ENCODE results near the gene DYRK3.
"Not testable (repeated sequence)": the region's sequence is repeated elsewhere in the genome, so short reads cannot be mapped to it uniquely, and the experiment has no call there.

The DYRK3 gene

DNA sequence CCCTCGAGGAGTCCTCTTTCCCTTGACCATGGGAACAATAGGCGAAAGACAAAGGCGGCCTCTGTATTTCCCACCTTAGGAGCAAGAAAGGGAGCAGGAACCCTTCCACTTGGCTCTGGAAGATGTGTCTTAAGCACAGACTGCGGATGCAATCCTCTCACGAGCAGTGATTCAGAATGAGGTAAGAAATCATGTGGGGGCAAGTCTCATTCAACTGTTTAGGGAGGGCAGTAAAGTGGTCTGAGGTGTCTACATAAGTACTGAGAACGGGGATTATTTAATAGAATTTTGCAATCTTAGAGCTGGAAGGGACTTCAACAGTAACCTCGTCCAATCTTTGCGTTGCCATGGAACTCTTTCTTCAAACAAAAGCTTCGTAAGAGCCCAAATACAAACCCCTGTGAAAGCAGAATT lies 1.6 kb upstream of the DYRK3 start:
- peak; percentile 74 for DNase-seq

- DNase-seq: peak; percentile 99
Measured at GRCh38 chr1:206634365-206635079, 814 bp upstream of the DYRK3 start.

DNA sequence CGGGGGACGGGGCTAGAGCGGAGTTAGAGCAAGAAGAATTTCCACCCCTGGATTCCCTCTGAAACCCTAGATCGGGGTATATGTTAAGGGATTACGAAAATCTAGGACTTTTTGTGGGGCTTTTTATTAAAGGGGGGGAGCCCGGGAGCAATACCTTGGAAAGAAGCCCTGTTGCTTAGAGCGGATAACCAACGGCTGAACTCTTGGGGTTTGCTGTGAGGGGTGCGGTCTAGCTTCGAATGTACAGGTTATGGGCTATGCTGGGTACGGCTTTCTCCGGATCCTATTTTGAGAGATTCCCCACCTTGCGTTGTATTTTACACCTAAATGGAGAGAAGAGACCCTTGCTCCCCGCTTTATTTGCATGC lies 626 bp downstream of the DYRK3 start:
- no peak for DNase-seq

DNA sequence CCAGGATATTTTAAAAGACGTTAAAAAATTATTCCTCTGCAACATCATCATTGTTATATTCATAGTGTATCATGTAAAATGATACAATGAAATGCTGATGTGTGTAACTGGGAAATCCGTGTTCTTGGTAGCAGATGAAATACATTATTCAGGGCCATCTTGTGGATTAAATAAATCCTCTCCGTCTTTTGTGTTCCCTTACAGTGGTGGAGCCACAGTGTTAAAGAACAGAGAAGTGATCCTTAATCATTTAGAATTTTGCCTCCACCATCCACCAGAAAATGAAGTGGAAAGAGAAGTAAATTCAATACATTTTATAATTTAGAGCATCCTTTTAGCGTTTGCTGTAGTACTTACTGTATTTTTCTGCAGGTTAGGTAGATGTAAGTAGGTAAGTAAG lies 1.3 kb downstream of the DYRK3 start:
- no peak for DNase-seq

- DNase-seq: no peak
Measured at GRCh38 chr1:206637605-206638004, 2.3 kb downstream of the DYRK3 start.

- not testable (repeated sequence) for DNase-seq
Measured at GRCh38 chr1:206642074-206642473, 6.7 kb downstream of the DYRK3 start.

- DNase-seq: no peak
Measured at GRCh38 chr1:206643118-206643698, 7.9 kb downstream of the DYRK3 start.

GRCh38 chr1:206646504-206646903 lies 11.2 kb downstream of the DYRK3 start:
- DNase-seq: no peak

DNA sequence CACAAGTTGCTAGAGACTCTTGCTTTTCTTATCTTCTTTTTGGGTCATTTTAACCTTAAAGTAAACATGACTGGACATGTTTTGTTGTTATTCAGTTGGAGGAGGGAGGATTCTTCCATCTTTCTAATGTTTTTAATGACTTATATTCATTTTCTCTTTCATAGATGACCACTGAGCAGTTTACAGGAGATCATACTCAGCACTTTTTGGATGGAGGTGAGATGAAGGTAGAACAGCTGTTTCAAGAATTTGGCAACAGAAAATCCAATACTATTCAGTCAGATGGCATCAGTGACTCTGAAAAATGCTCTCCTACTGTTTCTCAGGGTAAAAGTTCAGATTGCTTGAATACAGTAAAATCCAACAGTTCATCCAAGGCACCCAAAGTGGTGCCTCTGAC lies 11.9 kb downstream of the DYRK3 start:
- no peak for DNase-seq

GRCh38 chr1:206649261-206649921 lies 14.1 kb downstream of the DYRK3 start:
- DNase-seq: no peak

DNA sequence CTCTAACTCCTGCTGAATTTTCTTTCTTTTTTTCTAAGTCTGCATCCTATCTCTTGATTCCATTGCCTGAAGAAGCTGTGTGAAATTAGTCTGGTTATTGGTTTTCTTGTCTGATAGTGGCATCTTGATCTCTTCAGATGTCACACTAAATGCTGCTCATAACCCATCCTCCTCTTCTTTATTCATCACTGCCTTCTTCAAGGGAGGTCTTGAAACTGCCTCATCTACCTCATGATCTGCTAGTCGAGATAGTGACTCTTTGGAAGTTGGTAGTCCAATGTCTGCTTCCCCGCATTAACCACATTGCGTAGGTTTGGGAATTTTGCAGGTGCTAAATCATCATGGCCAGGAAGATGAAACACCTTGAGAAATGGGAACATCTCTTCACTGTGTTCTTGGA lies 15.7 kb downstream of the DYRK3 start:
- no peak for DNase-seq

GRCh38 chr1:206651958-206652890 lies 16.9 kb downstream of the DYRK3 start:
- no peak for DNase-seq

GRCh38 chr1:206653715-206654459 lies 18.6 kb downstream of the DYRK3 start:
- DNase-seq: no peak

GRCh38 chr1:206654828-206655227 lies 19.5 kb downstream of the DYRK3 start:
- peak; percentile 64 for DNase-seq

DNA sequence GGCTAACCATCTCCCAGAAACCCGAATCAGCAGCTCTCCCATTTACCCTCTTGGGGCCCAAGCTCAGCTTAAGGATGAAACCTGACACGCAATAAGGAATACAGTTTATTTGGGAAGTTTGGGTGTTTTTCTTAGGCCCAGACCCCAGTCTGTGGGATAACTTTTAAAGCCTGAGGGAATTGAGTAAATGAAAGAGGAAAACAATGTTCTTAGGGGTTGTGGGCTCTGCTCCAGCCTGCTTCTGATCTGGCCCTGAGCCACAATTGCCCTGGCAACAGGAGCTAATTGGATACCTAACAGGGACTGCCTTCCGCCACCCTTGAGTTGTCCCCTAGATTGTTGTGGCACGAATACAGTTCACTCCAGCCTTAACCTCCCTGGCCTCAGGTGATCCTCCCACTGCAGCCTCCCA lies 20.1 kb downstream of the DYRK3 start:
- DNase-seq: no peak

GRCh38 chr1:206656936-206657335 lies 21.6 kb downstream of the DYRK3 start:
- no peak for DNase-seq

DNA sequence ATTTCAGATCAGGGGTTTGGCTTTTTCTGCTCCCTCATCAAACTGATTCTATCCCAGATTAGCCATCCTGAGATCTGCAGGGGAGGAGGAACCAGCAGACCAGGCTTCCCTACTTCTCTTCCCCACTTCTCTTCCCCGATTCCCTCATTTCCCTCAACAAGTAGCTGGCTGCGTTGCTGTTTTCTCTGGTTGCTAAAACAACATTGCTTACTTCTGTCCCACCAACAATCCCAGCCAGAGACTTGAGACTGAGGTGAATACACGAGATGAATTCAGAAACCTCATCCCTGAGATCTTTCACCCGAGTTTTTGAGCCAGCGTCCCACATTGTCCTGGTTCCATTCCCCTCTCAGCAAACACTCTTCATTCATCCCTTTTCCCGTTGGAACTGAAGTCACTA lies 22.4 kb downstream of the DYRK3 start:
- DNase-seq: no peak

DNA sequence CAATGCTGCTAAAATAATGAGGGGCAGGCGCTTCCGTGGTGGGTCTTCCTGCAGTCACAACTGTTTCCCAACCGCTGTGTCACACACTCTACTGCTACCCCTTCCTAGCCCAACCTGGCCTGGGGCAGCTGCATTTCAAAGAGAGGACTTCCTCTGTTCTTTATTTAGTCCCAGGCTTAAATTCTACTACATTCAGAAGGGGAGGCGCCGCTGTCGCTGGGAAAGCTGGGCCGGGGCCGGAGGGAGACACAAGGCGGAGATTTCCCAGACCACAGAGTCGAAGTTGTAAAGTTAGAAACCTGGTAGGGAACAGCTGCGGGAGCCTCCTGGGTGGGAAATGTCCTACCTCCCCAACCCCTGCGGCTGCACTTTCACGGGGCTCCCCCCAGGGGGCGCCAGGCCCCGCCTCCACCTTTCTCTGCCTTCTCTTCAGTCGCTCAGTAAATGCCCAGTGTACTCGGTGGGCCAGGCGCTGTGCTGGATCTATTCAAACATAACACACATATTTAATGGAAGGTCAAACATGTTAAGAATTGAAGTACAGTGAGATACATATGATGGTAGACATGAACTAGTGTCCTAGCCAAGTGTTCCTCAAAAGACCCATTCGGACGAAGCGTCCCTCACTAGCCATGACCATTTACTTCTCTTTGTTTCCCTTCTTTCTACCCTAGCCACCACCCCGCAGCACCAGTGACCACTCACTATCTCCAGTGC lies 23.1 kb downstream of the DYRK3 start:
- DNase-seq: peak; percentile 45

DNA sequence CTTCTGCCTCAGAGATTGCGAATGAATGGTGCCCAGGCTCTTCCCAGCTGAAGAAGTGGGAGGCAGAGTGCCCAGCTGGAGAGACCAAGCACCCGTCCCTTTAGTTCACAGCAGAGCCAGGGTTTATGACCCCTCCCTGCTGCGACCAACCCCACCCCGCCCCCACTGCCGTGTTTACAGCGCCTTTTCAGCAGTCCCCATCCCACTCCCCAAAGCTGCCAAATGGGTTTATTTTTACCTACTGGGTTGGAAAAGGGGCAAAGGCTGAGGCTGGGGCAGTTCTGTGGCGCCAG lies 23.6 kb downstream of the DYRK3 start:
- no peak for DNase-seq

DNA sequence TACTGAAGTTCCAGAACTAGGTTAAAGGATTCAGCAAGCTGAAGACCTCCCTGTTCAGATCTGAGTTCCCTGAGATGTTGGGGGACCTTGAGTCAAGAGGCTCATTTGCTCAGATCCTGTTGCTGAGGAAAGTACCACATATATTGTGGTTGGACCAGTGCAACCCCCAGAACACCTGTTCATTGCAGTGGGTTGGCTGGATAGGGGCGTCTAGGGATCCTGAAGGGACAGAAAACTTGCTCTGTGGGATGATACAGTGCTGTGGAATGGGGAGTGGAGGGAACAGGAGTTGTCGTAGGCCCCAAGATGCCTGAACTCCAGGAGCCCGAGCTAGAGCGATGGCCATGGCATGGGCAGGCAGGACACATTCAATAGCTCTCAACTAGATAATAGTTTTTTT lies 24.8 kb downstream of the DYRK3 start:
- no peak for DNase-seq

DNA sequence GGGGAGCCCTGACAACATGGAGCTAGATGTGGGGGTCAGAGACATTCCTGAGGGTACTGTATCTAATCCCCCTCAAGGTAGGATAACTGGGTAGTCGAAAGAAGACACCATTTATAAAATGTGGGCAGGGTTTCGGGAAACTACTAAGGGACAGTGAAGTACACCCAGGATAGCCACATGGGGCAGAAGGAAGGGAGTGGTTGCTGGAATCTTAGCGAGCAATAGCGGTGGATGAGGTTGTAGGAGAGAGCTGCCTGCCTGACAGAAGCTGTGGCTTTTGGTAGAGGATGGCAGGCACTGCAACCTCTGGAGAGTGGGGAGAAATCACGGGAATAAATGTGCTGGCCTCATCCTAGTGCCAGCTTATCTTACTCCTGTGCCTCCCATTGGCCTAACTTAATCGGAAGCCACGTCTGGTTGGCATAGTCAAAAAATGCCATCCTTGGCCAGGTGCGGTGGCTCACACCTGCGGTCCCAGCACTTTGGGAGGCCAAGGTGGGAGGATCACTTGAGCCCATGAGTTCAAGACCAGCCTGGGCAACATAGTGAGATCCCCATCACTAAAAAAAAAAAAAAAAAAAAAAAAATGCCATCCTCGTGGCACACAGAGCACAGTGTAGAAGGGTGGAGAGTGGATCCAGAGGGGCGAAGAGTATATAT lies 26.0 kb downstream of the DYRK3 start:
- DNase-seq: no peak
